Measurements from ENCODE around the gene MYBPC3. TPM values are rescaled to one million over a fixed set of nuclear protein-coding genes. Genes with fewer than 3 reads are reported as not detected.

MYBPC3 gene
- total RNA-seq, 1 donor from 2014 or later: not detected

- no peak for DNase-seq
Measured at GRCh38 chr11:47356129-47356997, 3.9 kb upstream of the MYBPC3 start.

- peak; percentile 94 for DNase-seq
Measured at GRCh38 chr11:47355283-47356128, 3.0 kb upstream of the MYBPC3 start.

DNA sequence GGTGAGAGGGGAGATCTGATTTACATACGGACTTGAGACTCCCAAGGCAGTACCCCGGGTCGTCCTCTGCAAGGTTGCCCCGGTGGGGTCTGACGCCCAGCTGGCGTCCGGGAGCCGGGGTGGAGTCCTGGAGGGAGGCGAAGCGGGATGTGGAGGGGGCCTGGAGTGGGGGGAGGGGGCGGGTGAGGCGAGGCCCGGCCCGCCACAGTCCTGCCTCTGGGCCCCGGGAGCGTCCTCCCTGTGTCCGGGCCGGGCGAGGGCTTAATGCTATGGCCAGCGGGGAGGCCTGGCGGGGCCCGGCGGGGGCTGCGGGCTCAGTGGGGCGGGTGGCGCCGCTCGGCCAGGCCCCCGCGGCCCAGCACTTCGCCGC, 2.4 kb upstream of the MYBPC3 start:
- DNase-seq: peak; percentile 22

DNA sequence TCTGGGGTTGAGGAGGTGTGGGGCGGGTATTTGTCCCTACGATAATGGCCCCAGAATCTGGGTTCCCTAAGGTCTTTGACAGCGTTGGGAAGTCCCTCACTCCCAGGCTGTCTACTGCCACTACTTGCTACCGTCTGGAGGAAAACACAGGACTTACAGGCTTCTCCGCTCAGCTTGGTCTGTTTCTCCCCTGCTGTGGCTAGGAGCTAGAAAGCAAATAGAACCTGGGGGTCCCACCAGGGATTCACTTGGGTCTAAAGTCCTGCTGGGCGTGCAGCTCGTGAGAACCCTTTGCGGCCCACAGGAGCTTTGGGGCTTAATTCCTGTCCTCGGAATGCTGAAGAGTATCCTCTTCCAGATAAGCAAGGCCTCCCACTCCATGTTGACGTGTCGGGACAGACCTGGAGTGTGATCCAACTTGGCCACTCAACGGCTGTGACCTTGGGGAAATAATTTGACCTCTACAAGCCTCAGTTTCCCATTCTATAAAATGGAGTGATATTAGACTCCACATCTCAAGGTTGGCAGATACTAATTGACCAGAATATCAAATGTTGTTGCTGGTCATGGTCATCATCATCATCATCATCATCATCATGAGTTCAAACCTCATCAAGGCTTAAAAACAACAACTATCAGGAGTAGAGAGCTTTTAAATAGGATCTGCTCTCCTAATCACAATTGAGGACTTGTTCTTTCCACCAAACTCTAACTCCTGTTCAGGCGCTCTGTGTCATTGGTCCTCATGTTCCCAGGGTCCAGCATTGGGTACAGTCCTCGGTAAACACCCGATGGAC, 1.7 kb upstream of the MYBPC3 start:
- DNase-seq: no peak

GRCh38 chr11:47351156-47352126, 1.1 kb downstream of the MYBPC3 start:
- DNase-seq: no peak

GRCh38 chr11:47350315-47350714, 2.2 kb downstream of the MYBPC3 start:
- no peak for DNase-seq

GRCh38 chr11:47349521-47350095, 2.9 kb downstream of the MYBPC3 start:
- no peak for DNase-seq

- DNase-seq: peak; percentile 55
Measured at GRCh38 chr11:47348859-47349258, 3.6 kb downstream of the MYBPC3 start.

DNA sequence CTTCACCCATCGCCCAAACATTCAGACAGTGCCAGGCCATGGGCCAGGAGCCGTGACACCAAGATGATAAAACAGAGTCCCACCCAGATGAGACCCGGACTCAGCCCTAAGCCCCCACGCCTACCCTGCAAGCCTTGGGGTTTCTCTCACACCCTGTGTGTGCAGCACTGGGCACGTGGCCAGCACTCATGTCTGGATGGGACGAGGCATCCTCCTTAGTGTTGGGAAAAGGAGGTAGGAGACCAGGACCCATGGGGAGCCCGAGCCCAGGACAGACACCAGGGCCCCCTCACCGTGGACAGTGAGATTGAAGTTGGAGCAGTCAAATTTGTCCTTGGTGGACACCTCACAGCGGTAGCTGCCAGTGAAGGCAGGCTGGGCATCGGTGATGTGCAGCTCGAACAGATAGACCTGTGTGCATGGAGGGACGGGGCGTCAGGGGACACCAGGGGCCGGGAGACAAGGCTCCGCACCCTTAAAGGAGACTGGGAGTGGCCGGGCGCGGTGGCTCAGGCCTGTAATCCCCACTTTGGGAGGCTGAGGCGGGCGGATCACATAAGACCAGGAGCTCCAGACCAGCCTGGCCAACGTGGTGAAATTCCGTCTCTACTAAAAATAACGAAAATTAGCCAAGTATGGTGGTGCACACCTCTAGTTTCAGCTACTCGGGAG, 4.2 kb downstream of the MYBPC3 start:
- DNase-seq: no peak

- no peak for DNase-seq
Measured at GRCh38 chr11:47347137-47347536, 5.4 kb downstream of the MYBPC3 start.

DNA sequence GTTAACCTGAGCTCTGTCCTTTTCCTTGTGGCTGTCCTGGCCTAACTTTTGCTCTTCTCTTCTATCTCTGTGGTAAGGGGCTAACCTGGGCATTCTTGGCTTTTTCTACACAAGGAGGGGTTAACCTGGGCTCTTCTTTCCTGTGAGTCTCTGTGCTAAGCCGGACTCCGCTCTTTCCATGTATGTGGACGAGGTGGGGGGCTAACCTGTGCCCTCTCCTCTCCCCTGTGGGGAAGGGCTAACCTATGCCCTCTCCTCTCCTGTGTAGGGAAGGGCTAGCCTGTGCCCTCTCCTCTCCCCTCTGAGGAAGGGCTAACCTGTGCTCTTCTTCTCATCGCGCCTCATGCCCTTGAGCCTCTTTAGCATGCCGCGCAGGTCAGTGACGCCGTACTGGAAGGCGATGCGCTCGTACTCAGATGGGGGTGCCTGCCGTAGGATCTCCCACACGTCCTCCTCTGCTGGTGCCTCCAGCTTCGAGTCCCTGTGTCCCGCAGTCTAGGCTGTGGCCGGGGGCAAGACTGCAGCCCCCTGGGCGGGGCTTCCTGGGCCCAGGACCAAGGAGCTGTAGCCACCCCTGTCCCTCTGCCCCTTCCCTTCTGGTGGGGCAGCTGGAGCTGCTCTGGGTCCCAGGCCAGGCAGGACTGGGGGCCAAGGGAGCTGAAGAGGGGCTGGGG, 6.5 kb downstream of the MYBPC3 start:
- no peak for DNase-seq

DNA sequence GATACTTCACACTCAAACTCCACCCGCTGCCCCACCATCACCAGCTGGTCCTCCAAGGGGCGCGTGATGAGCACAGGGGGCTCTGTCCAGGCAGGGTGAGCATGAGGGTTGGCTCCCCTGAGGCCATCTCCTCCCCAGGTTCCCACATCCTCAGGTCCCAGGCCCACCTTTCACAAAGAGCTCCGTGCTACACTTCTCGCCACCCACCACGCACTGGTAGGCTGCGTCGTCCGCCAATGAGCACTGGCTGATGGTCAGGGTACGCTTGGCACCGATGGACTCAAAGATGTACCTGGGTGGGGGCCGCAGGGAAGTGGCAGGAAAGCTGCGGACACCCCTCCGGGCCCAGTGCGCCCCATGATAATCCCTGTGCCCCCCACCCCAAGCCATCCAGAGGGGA, 9.6 kb downstream of the MYBPC3 start:
- DNase-seq: no peak

DNA sequence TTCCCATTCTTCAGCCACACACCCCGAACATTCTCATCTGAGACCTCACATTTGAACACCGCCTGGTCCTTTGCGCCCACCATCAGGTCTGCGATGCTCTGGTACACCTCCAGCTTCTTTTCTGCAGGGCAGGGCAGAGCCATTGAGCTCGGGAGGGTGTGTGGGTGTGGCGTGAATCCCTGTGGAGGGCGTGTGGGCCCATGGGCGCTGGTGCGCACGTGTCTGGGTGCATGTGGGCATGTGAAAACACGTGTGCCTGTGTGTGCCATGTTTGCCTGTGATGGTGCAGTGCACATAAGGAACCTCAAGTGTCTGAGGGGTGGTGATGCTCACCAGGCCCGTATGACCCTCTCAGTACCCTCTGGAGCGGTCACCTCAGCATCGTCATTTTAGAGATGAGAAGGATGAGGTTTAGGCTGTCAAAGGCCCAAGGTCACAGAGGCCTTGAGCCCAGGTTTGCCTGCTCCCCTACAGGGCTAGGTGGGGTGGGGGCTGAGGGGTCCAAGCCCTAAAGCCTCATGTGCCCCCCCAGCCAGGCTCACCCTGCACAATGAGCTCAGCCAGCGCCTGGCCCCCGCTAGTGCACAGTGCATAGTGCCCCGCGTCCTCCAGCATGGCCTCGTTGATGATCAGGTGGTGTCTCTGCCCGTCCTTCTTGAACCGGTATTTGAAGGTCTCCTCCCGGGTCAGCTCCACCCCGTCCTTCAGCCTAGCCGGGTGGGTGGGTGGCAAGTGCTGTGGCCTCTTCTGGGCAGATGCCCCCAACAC, 10.3 kb downstream of the MYBPC3 start:
- no peak for DNase-seq

DNA sequence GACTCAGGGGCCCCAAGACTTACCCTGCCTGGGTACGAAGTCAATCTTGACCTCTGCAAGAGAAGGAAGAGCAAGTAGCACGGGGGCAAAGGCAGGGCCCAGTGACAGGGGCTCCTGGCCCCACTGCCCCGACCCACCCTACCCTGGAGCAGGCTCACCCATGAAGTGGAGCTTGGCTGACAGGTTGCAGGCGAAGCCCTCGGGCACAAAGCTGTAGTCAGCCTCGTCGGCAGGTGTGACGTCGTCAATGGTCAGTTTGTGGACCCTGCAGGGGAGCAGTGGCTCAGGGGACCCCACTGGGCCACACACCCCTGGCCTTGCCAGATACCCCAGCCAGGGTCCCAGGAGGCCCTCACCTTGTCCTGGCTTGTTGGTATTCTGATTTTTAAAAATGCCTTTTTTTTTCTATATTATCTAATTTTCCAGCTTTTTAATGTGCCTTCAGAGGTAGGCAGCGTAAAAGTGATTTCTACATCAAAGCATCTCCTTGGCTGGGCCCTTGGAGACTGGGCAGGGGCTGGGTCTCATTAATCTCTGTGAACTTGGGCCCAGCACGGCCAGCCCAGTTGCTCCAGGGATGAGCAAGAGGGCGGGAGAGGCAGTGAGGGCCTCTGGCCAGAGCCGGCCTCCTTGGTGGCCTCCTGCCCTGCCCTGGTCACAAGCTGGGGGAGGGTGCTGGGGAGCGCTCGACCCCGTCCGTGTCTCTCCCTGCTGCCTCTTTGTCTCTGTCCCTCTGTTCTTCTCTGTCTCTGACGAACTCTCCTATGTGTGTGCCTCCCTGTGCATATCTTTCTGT, 11.3 kb downstream of the MYBPC3 start:
- no peak for DNase-seq

GRCh38 chr11:47340010-47340409, 12.5 kb downstream of the MYBPC3 start:
- DNase-seq: no peak

DNA sequence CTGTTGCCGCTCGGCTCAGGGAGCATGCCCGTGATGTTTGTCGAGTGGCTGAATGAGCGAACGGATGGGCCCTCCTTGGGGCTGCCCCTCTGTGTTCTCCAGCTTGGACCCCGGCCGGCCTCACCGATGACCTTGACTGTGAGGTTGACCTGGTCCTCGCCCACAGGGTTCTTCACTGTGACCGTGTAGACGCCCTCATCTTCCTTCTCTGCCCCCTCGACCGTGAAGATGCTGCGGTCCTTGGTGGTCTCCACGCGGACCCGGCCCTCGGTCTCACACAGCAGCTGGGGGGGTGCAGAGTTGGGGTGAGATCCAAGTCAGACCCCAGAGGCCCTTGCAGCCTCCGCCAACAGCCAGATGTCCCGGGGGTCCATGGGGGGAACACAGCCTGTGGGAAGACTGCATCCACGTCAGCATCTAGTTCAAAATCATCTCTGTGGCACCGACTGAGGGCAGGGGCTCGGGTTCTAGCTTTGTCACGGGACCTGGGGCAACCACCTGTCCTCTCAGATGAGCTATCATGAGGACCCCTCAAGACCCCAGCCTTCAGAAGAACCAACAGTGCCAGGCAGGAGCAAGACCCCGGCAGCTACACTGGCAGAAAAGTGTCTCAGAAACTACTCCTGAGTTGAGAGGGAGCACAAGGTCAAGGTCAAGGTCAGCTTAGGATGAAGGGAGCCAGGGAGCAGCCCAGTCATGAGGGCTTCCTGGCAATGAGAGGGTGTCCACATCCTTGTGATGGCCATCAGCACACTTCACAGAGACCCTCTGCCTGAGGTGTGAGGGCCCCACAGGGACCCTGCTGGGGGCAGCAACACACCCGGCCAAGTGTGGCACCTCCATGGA, 13.9 kb downstream of the MYBPC3 start:
- DNase-seq: no peak
